PC-3 (cell line): Measurements from ENCODE around the gene CCL8. TPM values are rescaled to one million over a fixed set of nuclear protein-coding genes. Genes with fewer than 3 reads are reported as not detected.

ENCODE experiments used
- ATAC-seq: fragments of 200-7000 bp; cut with Tn5 transposase; 2 replicates; pipeline ENCODE4 v1.9.1; 2020; ENCODE audit warnings: mild to moderate bottlenecking, moderate library complexity
- Bru-seq: library from RNA; stranded (reverse); fragments of 400-500 nt; gene quantifications from one replicate; lab custom pipeline; 2021; lab: Mats Ljungman, UMichigan
- BruChase-seq, 2 experiments: library from RNA; stranded (reverse); fragments of 400-500 nt; gene quantifications; one replicate each; lab custom pipeline; 2021; lab: Mats Ljungman, UMichigan
- BruUV-seq: library from RNA; stranded (reverse); fragments of 400-500 nt; replicated peaks from 2 replicates; lab custom pipeline; 2021; lab: Mats Ljungman, UMichigan
- CTCF ChIA-PET: fragments of 300-600 bp; sonication (Branson Sonifier 250); formaldehyde crosslinking; loops from one replicate; lab custom pipeline; 2022; ENCODE audit warnings: antibody characterized with exemption; lab: Charles Lee
- POLR2A ChIA-PET: fragments of 300-600 bp; sonication (Branson Sonifier 250); formaldehyde crosslinking; loops from one replicate; lab custom pipeline; 2022; ENCODE audit warnings: antibody characterized with exemption; ENCODE audit not compliant: unreplicated experiment; lab: Charles Lee
- DNase-seq: peaks from one replicate; pipeline ENCODE4 v3.0.0-alpha.2; 2015
- H2AFZ ChIP-seq: fragments of 300-600 bp; sonication (generic); 2 replicates; pipeline ENCODE4 v1.6.0; 2016; ENCODE audit warnings: antibody characterized with exemption, low read length
- H3F3A ChIP-seq: fragments of 300-600 bp; sonication (generic); one replicate; pipeline ENCODE4 v1.6.0; 2017; ENCODE audit warnings: antibody characterized with exemption, low read length, control low read depth, mild to moderate bottlenecking; ENCODE audit not compliant: unreplicated experiment
- H3K27ac ChIP-seq: fragments of 300-600 bp; sonication (generic); 2 replicates; pipeline ENCODE4 v1.5.1; 2016; ENCODE audit warnings: mild to moderate bottlenecking, low read length
- H3K27me3 ChIP-seq: fragments of 300-600 bp; sonication (generic); 2 replicates; pipeline ENCODE4 v1.6.1; 2016; ENCODE audit warnings: low read length, mixed read lengths
- H3K36me3 ChIP-seq: fragments of 300-600 bp; sonication (generic); 2 replicates; pipeline ENCODE4 v1.6.1; 2016; ENCODE audit warnings: low read depth, mixed run types, low read length, mixed read lengths
- H3K4me1 ChIP-seq: fragments of 300-600 bp; sonication (generic); 2 replicates; pipeline ENCODE4 v1.5.1; 2016; ENCODE audit warnings: low read length; ENCODE audit not compliant: insufficient read depth
- H3K4me2 ChIP-seq: fragments of 300-600 bp; sonication (generic); 2 replicates; pipeline ENCODE4 v1.6.0; 2016; ENCODE audit warnings: low read length
- H3K4me3 ChIP-seq: fragments of 300-600 bp; sonication (generic); 2 replicates; pipeline ENCODE4 v1.5.1; 2016; ENCODE audit warnings: mild to moderate bottlenecking, low read length, mixed read lengths
- H3K79me2 ChIP-seq: fragments of 300-600 bp; sonication (generic); 2 replicates; pipeline ENCODE4 v1.6.1; 2017; ENCODE audit warnings: low read length, mixed read lengths
- H3K9ac ChIP-seq: fragments of 300-600 bp; sonication (generic); 2 replicates; pipeline ENCODE4 v1.6.0; 2016; ENCODE audit warnings: mild to moderate bottlenecking, low read length
- H3K9me2 ChIP-seq: fragments of 300-600 bp; sonication (generic); replicated peaks from 2 replicates; pipeline ENCODE4 v1.6.1; 2016; ENCODE audit warnings: mixed run types, low read length, mixed read lengths
- H3K9me3 ChIP-seq: fragments of 300-600 bp; sonication (generic); 2 replicates; pipeline ENCODE4 v1.6.1; 2016; ENCODE audit warnings: low read length, mixed read lengths
- H4K20me1 ChIP-seq: fragments of 300-600 bp; sonication (generic); 2 replicates; pipeline ENCODE4 v1.6.1; 2016; ENCODE audit warnings: low read length, mixed read lengths
- EZH2 ChIP-seq: fragments of 300-600 bp; sonication (generic); IDR thresholded peaks from one replicate; pipeline ENCODE4 v1.6.1; 2017; ENCODE audit warnings: antibody characterized with exemption, mild to moderate bottlenecking, low read length; ENCODE audit not compliant: unreplicated experiment
- EZH2phosphoT487 ChIP-seq: fragments of 300-600 bp; sonication (generic); IDR thresholded peaks from 2 replicates; pipeline ENCODE4 v1.6.1; 2018; ENCODE audit warnings: mild to moderate bottlenecking, antibody characterized with exemption, low read length, borderline replicate concordance
- intact Hi-C: fragments of 100-400 bp; cut with micrococcal nuclease; formaldehyde crosslinking; loops from 2 replicates; pipeline ENCODE4 v1.9.0; 2023
- long read RNA-seq: library from polyadenylated mRNA; unstranded; transcript quantifications from one replicate; pipeline ENCODE4 v2.0.0, GENCODE V29; 2021; ENCODE audit not compliant: unreplicated experiment
- total RNA-seq: library from RNA; depleted of rRNA; stranded (reverse); fragments of >200 nt; gene quantifications from 2 replicates; pipeline ENCODE4 v1.2.3, GENCODE V29; 2014; rRNA removed
- TF ChIP-seq, protein P1 (sequence below): fragments of 300-600 bp; sonication (generic); conservative IDR thresholded peaks from 2 replicates; pipeline ENCODE4 v1.5.1; 2017; ENCODE audit warnings: antibody characterized with exemption, low read depth, mild to moderate bottlenecking, low read length

Gene CCL8
- total RNA-seq (not detected in 2 replicates), Bru-seq, nascent RNA (not detected), BruChase-seq, experiment 1, labeled RNA remaining after a 6-hour chase (not detected), BruChase-seq, experiment 2, labeled RNA remaining after a 2-hour chase (not detected)
- long read RNA-seq: 0 reads

DNA sequence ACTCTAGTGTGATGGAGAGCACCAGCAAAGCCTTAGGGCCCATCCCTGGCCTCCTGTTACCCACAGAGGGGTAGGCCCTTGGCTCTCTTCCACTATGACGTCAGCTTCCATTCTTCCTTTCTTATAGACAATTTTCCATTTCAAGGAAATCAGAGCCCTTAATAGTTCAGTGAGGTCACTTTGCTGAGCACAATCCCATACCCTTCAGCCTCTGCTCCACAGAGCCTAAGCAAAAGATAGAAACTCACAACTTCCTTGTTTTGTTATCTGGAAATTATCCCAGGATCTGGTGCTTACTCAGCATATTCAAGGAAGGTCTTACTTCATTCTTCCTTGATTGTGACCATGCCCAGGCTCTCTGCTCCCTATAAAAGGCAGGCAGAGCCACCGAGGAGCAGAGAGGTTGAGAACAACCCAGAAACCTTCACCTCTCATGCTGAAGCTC lies at the start of gene CCL8:
Gene CCL8, plus strand, starts transcription at position 397 of the 445 bp plus-strand sequence. CDS start 67 bp downstream, outside the sequence.
- Histone ChIP-seq H3K79me2 (no peaks in the 10 kb centered on the region), H3K4me1 (no peaks in the 10 kb centered on the region), H3K36me3 (no peaks in the 10 kb centered on the region), H4K20me1 (no peaks in the 10 kb centered on the region), H3K4me3 (no peak within 1 kb of the TSS), H3K9ac (no peak within 1 kb of the TSS), H3K27ac (no peak within 1 kb of the TSS), H3K4me2 (no peak within 1 kb of the TSS), H3K9me2 (no peaks in the 10 kb centered on the region), H2AFZ (no peak within 1 kb of the TSS), H3K9me3 (no peaks in the 10 kb centered on the region), H3F3A (no peaks in the 10 kb centered on the region), H3K27me3 (no peaks in the 10 kb centered on the region)
- TF ChIP-seq EZH2: no peak
- no peak for TF ChIP-seq EZH2phosphoT487
- TF ChIP-seq, protein P1, sequence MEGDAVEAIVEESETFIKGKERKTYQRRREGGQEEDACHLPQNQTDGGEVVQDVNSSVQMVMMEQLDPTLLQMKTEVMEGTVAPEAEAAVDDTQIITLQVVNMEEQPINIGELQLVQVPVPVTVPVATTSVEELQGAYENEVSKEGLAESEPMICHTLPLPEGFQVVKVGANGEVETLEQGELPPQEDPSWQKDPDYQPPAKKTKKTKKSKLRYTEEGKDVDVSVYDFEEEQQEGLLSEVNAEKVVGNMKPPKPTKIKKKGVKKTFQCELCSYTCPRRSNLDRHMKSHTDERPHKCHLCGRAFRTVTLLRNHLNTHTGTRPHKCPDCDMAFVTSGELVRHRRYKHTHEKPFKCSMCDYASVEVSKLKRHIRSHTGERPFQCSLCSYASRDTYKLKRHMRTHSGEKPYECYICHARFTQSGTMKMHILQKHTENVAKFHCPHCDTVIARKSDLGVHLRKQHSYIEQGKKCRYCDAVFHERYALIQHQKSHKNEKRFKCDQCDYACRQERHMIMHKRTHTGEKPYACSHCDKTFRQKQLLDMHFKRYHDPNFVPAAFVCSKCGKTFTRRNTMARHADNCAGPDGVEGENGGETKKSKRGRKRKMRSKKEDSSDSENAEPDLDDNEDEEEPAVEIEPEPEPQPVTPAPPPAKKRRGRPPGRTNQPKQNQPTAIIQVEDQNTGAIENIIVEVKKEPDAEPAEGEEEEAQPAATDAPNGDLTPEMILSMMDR: no peak
- CTCF ChIA-PET: no interaction called here
- BruUV-seq: no TSS peak
- POLR2A ChIA-PET: no interaction called here
- no peak for ATAC-seq
- intact Hi-C loops: no loop called here
- no peak for DNase-seq

DNA sequence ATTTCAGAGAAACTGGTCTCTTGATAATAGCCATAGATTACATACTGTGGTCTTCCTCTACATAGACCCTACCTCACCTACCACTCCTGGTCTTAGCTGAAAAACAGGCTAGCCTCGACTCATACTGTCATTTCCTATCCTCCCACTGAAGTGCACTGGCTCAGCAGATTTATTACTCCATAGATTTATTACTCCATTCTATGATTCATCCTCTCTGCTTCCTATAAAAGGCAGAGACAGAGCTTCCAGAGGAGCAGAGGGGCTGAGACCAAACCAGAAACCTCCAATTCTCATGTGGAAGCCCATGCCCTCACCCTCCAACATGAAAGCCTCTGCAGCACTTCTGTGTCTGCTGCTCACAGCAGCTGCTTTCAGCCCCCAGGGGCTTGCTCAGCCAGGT lies 49.3 kb upstream of the CCL8 start, which contains the start of gene CCL7:
Gene CCL7, plus strand, starts transcription at position 253 of the 400 bp plus-strand sequence. Its CDS starts 70 bp downstream, at position 323.
- H3K4me2 ChIP-seq: no peak within 1 kb of the TSS
- no peak for DNase-seq
- no peaks in the 10 kb centered on the region for H3K4me1 ChIP-seq
- no peak within 1 kb of the TSS for H3K27ac ChIP-seq
- no peak within 1 kb of the TSS for H3K4me3 ChIP-seq
- H3K27me3 ChIP-seq: no peaks in the 10 kb centered on the region
- H3K9ac ChIP-seq: no peak within 1 kb of the TSS
- no TSS peak for BruUV-seq
- no peaks in the 10 kb centered on the region for H3F3A ChIP-seq
- no peak within 1 kb of the TSS for H2AFZ ChIP-seq
- H4K20me1 ChIP-seq: no peaks in the 10 kb centered on the region
- intact Hi-C loops: no loop called here
- no peaks in the 10 kb centered on the region for H3K79me2 ChIP-seq
- ChIA-PET CTCF (no interaction called here), POLR2A (no interaction called here)
- H3K9me2 ChIP-seq: no peaks in the 10 kb centered on the region
- no peaks in the 10 kb centered on the region for H3K9me3 ChIP-seq
- H3K36me3 ChIP-seq: no peaks in the 10 kb centered on the region
- no peak for TF ChIP-seq EZH2
- TF ChIP-seq, protein P1: no peak
- TF ChIP-seq EZH2phosphoT487: no peak
- ATAC-seq: no peak

DNA sequence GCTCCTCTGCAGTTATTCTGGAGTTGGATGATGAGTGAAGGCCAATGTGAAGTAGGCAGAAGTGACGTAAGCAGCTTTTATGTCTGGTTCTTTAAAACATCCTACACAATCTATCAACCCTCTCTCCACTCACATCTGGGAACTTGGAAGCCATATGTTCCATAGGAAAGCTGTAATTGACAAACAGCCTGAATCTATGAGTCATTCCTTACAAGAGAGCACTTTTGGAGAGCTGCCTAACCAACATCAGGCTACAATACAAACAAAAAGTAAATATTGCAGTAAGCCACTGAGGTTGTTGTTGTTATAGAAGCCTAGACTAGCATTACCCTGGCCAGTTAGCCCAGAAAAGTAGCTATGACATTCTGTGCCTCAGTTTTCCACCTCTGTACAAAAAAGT lies 43.4 kb upstream of the CCL8 start:
- TF ChIP-seq EZH2 (no peak), EZH2phosphoT487 (no peak)
- TF ChIP-seq, protein P1: no peak
- Histone ChIP-seq H3K9me3 (no peaks in the 10 kb centered on the region), H3K79me2 (no peaks in the 10 kb centered on the region), H3K9me2 (no peaks in the 10 kb centered on the region), H3K36me3 (no peaks in the 10 kb centered on the region), H4K20me1 (no peaks in the 10 kb centered on the region), H3F3A (no peaks in the 10 kb centered on the region), H3K4me2 (no peak overlapping the region), H3K4me3 (no peak overlapping the region), H3K9ac (no peak overlapping the region), H2AFZ (no peak overlapping the region), H3K27me3 (no peaks in the 10 kb centered on the region), H3K4me1 (no peaks in the 10 kb centered on the region), H3K27ac (no peak overlapping the region)
- DNase-seq: no peak
- intact Hi-C loops: no loop called here
- POLR2A ChIA-PET: no interaction called here
- no peak for ATAC-seq
- CTCF ChIA-PET: no interaction called here
- BruUV-seq: no TSS peak
